HepG2 (cell line): ENCODE results near the gene GGNBP2.

ENCODE experiments used
- DPF2 ChIP-seq: sonication (generic); formaldehyde crosslinking; IDR thresholded peaks from 2 replicates; pipeline ENCODE4 v1.4.0; 2020; ENCODE audit warnings: mild to moderate bottlenecking, low read depth, missing genetic modification reagents, borderline replicate concordance
- ZNF446 ChIP-seq: sonication (generic); formaldehyde crosslinking; IDR thresholded peaks from 2 replicates; pipeline ENCODE4 v1.5.0; 2020; ENCODE audit warnings: mild to moderate bottlenecking, missing genetic modification reagents

- TF ChIP-seq DPF2 = no peak
- no peak for TF ChIP-seq ZNF446 (CRISPR knock-in tag)
These were observed 49.1 kb downstream of the GGNBP2 start for GRCh38 chr17:36593656-36594316.
